ENCODE data around the gene CCDC88B.

Gene CCDC88B

GRCh38 chr11:64316672-64317324, 23.2 kb upstream of the CCDC88B start:
- peaks cover 50% of the 10 kb centered on the region for H3K79me2 ChIP-seq (ENCODE audit: low read length)

GRCh38 chr11:64317325-64317960, 22.6 kb upstream of the CCDC88B start, which contains the start of gene TRMT112:
TRMT112 (minus strand) TSS chr11:64317559; CDS start chr11:64317526, 33 bp downstream.
- H3K79me2 ChIP-seq (ENCODE audit: low read length), result peaks cover 48% of the 10 kb centered on the region
- no peaks in the 10 kb centered on the region for H4K20me1 ChIP-seq (ENCODE audit: insufficient read depth, low read length)
- H3K9me3 ChIP-seq (ENCODE audit: insufficient read depth, low read length), result no peaks in the 10 kb centered on the region
- TF ChIP-seq CTCF (IDR thresholded peaks at IDR 0.05; ENCODE audit: low read depth, low read length) (no peak), EZH2phosphoT487 (IDR thresholded peaks at IDR 0.05; ENCODE audit: low read depth) (no peak)
- peak within 1 kb of the TSS; percentile 52; the same call in 1 of the 2 replicates for H2AFZ ChIP-seq (ENCODE audit: low read depth, low read length)
- peaks cover 18% of the 10 kb centered on the region for H3K36me3 ChIP-seq (replicated peaks; ENCODE audit: low read depth, low read length)
- no peaks in the 10 kb centered on the region for H3K27me3 ChIP-seq (ENCODE audit: low read depth, low read length)
- H3K9ac ChIP-seq (ENCODE audit: low read length), result peak within 1 kb of the TSS; percentile 90
- peak within 1 kb of the TSS; percentile 93 for H3K27ac ChIP-seq (ENCODE audit: low read length)
- H3K4me3 ChIP-seq (ENCODE audit: low read length), result peak within 1 kb of the TSS; percentile 85
- peaks cover 14% of the 10 kb centered on the region for H3K4me1 ChIP-seq (ENCODE audit: low read length)
- peak within 1 kb of the TSS; percentile 72 for H3K4me2 ChIP-seq (ENCODE audit: low read length)

More at GRCh38 chr11:64316672-64317324, 23.2 kb upstream of the CCDC88B start:
- H3K4me3 ChIP-seq (ENCODE audit: low read length), result peak overlapping the region; percentile 85
- H4K20me1 ChIP-seq (ENCODE audit: insufficient read depth, low read length), result no peaks in the 10 kb centered on the region
- no peak overlapping the region for H2AFZ ChIP-seq (ENCODE audit: low read depth, low read length)
- no peaks in the 10 kb centered on the region for H3K27me3 ChIP-seq (ENCODE audit: low read depth, low read length)
- TF ChIP-seq CTCF (IDR thresholded peaks at IDR 0.05; ENCODE audit: low read depth, low read length) (no peak; the same call in 1 of the 2 replicates), EZH2phosphoT487 (IDR thresholded peaks at IDR 0.05; ENCODE audit: low read depth) (no peak)
- peak overlapping the region; percentile 93 for H3K27ac ChIP-seq (ENCODE audit: low read length)
- H3K4me2 ChIP-seq (ENCODE audit: low read length), result peak overlapping the region; percentile 72
- H3K9me3 ChIP-seq (ENCODE audit: insufficient read depth, low read length), result no peaks in the 10 kb centered on the region
- H3K36me3 ChIP-seq (replicated peaks; ENCODE audit: low read depth, low read length), result peaks cover 16% of the 10 kb centered on the region
- peak overlapping the region; percentile 90 for H3K9ac ChIP-seq (ENCODE audit: low read length)
- peaks cover 14% of the 10 kb centered on the region for H3K4me1 ChIP-seq (ENCODE audit: low read length)

GRCh38 chr11:64317961-64318765, 21.8 kb upstream of the CCDC88B start, which contains the start of gene PRDX5:
PRDX5 (plus strand) TSS chr11:64318121; CDS start chr11:64318216, 95 bp downstream.
- no peaks in the 10 kb centered on the region for H3K27me3 ChIP-seq (ENCODE audit: low read depth, low read length)

More at GRCh38 chr11:64317961-64318765, 21.8 kb upstream of the CCDC88B start, which contains the start of gene PRDX5:
- Histone ChIP-seq H3K79me2 (ENCODE audit: low read length) (peaks cover 41% of the 10 kb centered on the region), H3K36me3 (replicated peaks; ENCODE audit: low read depth, low read length) (peaks cover 22% of the 10 kb centered on the region), H3K9ac (ENCODE audit: low read length) (peak within 1 kb of the TSS; percentile 90), H3K4me2 (ENCODE audit: low read length) (peak within 1 kb of the TSS; percentile 72), H3K4me3 (ENCODE audit: low read length) (peak within 1 kb of the TSS; percentile 85), H3K9me3 (ENCODE audit: insufficient read depth, low read length) (no peaks in the 10 kb centered on the region), H3K4me1 (ENCODE audit: low read length) (peaks cover 14% of the 10 kb centered on the region), H2AFZ (ENCODE audit: low read depth, low read length) (peak within 1 kb of the TSS; percentile 52; the same call in 1 of the 2 replicates), H4K20me1 (ENCODE audit: insufficient read depth, low read length) (no peaks in the 10 kb centered on the region), H3K27ac (ENCODE audit: low read length) (peak within 1 kb of the TSS; percentile 93)
- TF ChIP-seq EZH2phosphoT487 (IDR thresholded peaks at IDR 0.05; ENCODE audit: low read depth), result no peak
- TF ChIP-seq CTCF (IDR thresholded peaks at IDR 0.05; ENCODE audit: low read depth, low read length), result peak; percentile 57

Measured in OCI-LY3 (cell line).